Activated CD4-positive, alpha-beta T cell treated with anti-CD3 and anti-CD28 coated beads, Interleukin-2, Interleukin-6, amounts not matched to agents 100 ng/mL and 50 ng/mL, durations not matched to agents 16 hours and 8 hours (primary cell): Measurements from ENCODE around the gene HLCS.

Source experiments
- DNase-seq: peaks from one replicate; pipeline ENCODE4 v3.0.0-alpha.2; 2020

The HLCS gene

DNA sequence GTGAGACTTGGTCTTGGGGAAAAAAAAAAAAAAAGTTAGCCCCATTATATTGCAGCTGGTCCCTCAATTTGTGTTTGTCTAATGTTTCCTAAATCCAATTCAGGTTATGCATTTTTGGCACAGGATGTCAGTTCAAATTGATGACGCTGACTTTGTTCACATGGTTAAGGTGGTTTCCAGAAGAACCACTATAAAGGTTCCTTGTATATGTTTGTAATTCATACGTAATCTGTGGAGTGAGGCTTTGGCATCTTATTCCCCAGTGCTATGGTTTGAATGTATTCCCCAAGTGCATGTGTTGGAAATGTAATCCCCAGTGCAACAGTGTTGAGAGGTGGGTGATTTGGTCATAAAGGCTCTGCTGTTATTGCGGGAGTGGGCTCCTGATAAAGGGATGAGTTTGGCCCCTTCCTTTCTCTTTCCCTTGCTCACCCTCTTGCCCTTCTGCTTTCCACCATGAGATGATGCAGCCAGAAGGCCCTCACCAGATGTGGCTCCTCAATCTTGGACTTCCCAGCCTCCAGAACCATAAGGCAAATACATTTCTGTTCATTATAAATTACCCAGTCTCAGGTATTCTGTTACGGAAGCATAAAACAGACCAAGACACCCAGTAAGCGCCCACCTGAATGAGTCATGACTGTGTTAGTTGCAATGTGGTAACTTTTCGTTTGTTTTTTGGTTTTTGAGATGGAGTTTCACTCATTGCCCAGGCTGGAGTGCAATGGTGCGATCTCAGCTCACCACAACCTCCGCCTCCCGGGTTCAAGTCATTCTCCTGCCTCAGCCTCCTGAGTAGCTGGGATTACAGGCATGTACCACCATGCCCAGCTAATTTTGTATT, 19.5 kb upstream of the HLCS start:
- DNase-seq, result peak; percentile 16

- DNase-seq, result no peak
Measured at GRCh38 chr21:36981977-36982700, 15.7 kb upstream of the HLCS start.

GRCh38 chr21:36981049-36981391, 14.6 kb upstream of the HLCS start:
- no peak for DNase-seq

DNA sequence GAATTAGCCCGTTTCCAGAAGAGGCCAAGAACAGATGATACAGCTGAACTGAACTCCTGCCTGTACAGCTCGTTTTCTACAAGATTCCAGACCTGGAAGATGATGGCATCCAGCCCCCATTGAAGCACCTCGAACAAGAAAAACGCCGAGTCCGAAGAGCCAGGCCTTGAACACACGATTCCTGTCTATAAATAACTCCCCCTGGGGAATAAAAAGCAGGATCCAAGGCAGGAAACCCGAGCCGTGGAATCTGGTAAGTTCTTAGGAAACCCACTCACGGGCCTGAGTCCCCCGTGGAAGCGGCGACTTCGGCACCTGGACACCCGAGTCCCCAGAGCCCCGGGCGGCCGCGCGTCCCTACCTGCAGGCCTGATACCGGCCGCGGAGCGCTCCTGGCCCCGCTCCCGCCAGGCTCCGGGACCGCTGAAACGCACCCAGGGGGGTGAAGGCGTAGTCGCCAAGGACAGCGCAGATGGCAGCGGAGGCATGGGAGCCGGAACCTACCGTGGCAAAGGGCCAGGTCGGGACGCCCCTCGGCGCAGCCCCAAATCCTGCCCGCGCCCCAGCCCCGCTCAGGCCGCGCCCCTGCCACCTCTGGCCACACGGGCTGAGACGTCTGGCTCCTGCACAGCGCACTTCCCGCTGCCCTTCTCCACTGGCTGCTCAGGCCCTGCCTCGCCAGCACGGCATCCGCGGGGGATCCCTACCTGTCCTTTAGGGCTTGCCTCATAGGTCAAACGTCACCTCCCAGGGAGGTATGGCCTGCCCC, 14.0 kb upstream of the HLCS start:
- no peak for DNase-seq

DNA sequence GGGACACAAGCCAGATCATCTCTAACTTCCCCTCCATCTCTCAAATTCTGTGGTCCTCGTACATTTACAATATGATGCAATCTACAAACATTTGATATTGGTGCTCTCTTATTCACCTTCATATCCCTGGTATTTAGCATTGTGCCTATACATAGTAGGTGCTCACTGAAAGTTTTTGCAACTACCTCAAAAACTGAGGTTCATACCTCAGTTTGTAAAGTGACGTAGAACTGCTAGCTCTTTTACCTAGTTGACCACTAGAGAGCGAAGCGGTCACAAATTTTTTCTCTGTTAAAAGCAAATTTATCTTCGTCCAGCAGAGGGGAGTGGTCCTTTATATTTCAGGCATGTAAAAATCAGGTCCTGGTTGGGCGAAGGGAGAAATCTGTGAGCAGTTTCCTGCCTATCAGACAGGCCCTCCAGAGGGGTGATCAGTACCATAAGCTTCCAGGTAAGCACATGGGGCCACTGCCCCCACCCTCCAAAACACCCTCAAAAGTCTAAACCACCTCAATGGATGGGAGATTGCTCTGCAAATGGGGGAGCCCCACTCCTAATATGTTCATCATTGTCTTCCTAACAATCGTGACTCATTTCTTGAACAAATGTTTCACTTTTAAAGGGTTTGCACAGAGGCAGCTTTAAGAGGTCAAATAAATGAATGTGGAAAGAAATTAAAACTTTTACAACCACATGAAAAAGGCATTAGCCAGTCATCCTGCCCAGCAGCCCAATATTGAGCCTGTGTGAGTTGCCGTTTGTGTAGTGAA, 10.6 kb upstream of the HLCS start:
- DNase-seq, result peak; percentile 35

DNA sequence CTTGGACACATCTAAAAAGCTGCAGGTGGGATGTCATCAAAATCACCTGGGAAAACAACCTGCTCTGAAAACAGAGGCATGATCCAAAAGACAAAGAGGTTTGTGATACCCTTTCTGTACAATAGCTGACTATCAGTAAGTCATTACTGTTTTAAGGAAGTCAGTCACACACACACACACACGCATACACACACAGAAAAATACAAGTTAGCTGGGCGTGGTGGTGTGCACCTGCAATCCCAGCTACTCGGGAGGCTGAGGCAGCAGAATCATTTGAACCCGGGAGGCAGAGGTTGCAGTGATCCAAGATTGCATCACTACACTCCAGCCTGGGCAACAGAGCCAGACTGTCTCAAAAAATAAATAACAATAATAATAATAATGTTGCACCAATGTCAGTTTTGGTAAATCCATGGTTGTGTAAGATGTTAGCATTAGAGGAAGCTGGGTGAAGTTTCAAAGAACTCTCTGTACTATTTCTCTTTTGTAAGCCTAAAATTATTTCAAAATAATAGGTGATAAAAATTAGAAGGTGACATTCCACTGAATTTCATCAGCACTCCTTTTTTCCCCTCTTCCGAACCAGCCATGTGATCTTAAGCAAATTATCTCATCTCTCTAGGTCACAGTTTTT, 9.9 kb upstream of the HLCS start:
- no peak for DNase-seq

- no peak for DNase-seq
Measured at GRCh38 chr21:36974851-36975192, 8.4 kb upstream of the HLCS start.

- no peak for DNase-seq
Measured at GRCh38 chr21:36973986-36974850, 7.7 kb upstream of the HLCS start.

DNA sequence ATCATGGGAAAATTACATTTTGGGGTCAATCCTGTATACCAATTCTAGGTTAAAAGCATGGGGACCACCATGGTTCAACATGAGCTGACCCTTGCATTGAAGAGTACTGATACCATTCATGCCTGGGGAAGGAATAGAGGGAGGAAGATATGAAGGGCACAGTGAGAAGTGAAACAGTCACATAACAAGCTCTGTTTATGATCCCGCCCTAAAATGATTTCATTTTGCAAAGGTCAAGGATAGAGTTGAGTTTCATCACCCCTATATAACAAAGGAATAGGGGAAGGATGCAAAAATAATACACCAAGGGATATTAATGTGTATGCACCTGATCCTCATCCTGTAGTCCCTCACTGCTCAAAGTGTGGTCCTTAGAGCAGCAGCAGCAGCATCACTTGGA, 2.5 kb upstream of the HLCS start:
- DNase-seq, result no peak

- DNase-seq, result no peak
Measured at GRCh38 chr21:36968414-36968813, 1.9 kb upstream of the HLCS start.

DNA sequence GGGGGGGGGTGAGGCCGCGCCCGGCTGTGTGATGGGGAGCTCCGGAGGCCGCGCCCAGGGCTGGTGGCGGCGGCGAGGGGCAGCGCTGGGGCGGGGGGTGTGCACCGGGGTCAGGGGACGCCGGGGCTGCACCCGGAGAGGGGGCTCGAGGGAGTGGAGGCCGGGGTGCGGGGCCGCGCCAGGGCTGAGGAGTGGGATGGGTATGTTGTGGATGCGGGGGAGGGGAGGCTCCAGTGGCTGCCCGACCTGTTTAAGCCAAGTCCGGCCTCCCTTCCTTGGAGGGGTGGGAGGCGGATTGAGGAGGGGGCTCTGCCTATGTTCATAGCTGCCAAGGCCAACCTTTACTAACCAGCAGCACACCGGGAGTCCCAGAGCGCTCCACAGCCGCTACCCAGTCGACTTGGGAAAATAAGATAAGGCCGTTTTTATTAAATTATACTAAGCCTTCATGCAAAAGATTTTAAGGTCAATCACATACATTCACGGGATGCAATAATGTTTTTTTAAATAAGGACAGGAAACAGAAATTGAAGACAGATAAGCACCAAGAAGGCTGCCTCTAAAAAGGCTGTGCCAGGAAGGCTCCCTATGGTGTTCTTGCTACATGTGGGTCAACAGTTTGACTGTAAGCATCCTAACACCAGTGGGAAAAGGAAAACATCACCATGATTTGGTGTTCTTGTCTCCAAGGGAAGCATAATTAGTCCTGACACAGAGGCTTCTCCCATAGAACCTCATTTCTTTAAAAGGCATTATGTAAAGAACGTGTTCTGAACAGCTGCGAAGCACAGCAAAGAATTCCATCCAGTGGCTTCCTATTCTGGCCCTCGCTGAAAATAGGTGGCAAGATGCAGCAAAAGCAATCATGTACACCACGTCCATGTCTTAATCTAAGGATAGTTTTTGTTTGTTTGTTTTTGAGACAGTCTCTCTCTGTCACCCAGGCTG, 626 bp upstream of the HLCS start:
- no peak for DNase-seq

GRCh38 chr21:36965720-36966065, 776 bp downstream of the HLCS start:
- no peak for DNase-seq

DNA sequence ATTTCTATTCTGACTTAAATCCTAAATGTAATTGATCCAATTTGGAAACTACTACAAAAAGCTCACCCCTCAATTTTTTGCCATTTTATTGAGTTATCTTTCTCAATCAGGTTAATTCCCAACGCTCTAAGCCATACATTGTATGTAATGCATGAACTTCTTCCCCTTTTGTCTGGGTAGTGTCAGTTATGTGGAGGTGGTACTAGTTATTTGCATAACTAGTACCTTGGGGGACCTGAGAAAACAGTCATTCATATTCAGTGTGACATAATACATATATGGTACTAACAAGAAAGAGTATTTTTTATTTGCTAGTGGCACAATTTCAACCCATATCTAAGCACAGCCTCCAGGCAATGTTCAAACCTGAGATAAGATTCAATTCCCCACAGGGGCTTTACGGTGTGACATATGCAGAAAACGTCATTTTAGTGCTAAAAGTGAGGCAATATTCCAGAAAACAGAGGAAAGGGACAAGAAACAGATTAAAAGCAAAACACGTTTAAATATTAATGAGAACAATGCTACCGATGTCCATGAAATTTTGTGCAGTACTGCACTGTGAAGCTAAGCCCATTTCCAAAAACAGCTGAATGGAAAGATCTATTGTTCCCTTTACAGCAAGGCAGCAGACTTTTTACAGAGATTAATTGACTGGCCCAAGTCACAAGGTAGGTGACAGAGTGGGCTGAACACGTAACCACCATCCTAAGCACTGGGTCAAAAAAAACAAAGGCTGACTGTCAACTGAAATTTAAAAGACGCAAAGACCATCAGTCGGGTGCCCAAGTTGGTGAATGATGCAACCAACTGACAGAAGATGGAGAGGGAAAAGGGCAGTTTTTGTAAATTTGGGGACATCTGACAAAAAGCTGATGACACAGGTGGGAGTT, 1.4 kb downstream of the HLCS start:
- no peak for DNase-seq

GRCh38 chr21:36964398-36964797, 2.1 kb downstream of the HLCS start:
- DNase-seq, result no peak

GRCh38 chr21:36962098-36962780, 4.2 kb downstream of the HLCS start:
- DNase-seq, result no peak

DNA sequence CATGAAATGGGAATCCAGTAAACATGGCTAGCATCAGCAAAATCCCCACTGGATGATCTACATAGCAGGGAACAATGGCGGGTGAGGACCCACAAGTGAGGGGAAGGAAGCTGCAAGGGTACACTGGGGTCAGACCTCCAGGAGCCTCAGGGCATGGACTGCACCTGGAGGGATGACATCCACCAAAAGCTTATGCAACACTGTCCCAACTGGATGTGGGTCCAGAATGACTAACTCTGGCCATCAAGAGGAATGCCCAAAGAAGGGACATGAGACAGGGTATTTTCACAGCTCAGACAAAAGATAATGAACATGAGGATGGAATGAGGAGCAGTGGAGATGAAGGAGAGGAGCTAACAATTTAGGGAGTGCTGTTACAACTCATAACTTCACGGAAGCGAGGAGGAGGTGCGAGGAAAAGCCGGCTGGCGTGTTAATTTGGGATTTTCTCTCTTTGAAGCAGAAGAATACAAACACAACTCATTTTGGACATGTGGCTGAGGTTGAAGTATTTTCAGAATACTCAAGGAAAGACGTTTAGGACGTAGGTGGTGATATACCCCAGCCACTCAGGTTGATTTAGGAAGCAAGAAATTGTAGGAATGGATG, 5.7 kb downstream of the HLCS start:
- DNase-seq, result no peak

DNA sequence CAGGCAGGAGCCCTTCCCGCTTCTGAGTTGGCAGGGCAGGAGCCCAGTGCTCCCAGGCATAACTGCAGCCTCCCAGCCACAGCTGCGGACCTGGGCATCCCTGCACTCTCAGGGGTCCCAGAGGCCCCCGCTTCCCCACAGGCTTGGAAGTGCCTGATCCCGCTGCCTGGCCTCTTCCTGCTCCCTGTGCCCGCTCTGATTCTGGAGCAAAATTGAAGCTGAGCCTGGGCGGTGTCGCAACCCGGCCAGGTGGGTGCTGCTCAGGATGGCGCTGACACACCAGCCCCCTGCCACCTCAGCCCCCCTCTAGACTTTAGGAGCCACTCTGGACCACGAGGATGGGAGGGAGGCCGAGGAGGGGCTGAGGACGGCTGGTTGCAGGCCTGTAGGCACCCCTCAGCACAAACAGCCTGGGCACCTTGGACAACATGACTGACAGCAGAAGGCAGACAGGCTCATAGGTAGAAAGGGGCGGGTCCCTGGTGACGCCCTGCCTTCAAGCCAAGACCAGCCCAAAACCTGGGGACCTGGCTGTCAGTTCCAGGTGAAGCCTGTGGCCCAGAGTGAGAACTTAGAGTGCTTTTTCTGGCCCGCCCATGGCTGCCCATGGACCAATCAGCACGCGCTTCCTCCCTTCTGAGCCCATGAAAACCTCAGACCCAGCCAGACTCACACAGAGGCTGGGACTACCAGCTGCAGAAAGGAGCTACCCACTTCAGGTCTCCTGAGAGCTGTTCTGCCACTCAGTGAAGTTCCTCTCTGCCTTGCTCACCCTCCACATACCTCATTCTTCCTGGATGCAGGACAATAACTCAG, 7.2 kb downstream of the HLCS start:
- DNase-seq, result no peak
